H54 (cell line): ENCODE results near the gene MRPS34.

Source experiments
- DNase-seq: peaks from one replicate; pipeline ENCODE4 v3.0.0; 2011; ENCODE audit warnings: low spot score, mixed read lengths; ENCODE audit not compliant: insufficient read length
- FAIRE-seq: peaks from 3 replicates; lab custom pipeline; 2011; peaks lifted over from hg19 to GRCh38; lab: Jason Lieb, UNC
- POLR2A ChIP-seq: IDR thresholded peaks from 2 replicates; pipeline ENCODE4 v1.6.1; 2011; ENCODE audit warnings: low read depth, mild to moderate bottlenecking, low read length

Gene MRPS34

GRCh38 chr16:1772362-1772907, 499 bp downstream of the MRPS34 start, which contains the start of gene EME2:
Gene EME2 (plus strand): TSS chr16:1772810. CDS start chr16:1773228, 418 bp downstream.
- TF ChIP-seq POLR2A = no peak
- peak; percentile 53 for DNase-seq
- FAIRE-seq = no peak

DNA sequence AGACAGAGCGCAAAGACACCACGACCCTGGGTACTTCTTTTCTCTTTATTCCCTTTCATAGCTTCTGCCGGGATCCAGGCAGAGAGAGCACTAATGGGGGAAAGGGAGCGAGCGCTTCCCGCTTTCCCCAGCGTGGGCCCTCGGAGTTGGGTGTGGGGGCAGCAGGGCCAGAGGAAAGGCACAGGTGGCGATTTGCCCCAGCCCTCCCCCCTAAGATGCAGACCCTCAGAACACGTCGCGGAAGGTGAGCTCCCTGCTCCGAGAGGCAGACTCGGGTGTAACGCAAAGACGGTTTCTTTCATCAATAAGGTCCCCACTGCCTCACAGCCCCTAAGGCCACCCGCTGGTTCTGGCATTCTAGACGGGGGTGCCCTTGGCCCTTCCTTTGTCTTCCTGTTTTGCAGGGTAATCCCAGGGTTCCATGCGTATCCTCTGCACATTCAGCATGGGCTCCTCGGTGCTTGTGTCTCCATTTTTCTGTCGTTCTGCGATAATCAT, 1.0 kb downstream of the MRPS34 start:
- FAIRE-seq (no peak), DNase-seq (no peak)
- TF ChIP-seq POLR2A = no peak

DNA sequence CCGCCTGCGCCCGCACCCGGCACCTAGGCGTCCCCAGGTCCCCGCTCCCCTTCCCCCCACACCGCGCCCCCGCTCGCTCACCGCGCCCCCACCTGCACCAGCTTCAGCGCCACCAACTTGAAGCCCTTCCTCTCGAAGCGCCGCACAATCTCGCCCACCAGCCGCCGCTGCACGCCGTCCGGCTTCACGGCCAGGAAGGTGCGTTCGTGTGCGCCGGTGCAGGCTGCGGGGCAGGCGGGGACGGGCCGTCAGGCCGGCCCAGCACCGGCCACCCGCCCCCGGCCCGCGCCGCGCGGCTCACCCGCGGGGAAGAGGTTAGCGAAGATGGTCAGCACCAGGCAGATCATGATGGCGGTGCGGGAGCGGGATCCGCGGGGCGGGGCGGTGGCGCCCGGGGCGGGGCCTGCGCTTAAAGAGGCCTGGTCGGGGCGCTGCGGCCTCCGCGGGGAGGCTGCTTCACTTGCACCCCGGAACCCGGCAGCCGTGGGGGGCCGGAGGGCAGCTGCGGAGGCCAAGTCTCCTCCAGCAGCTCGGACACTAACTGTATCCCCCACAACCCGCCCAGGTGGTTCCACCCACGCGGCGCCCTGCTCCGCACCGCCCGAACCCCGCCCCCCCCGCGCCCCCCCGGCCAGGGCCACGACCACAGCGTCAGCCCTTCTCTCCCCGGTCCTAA, 1.6 kb downstream of the MRPS34 start, which contains the start of gene NME3:
NME3 (minus strand) TSS at position 356 of the 676 bp plus-strand sequence; CDS start at position 347, 9 bp downstream.
- no peak for DNase-seq
- no peak for TF ChIP-seq POLR2A
- FAIRE-seq = no peak

DNA sequence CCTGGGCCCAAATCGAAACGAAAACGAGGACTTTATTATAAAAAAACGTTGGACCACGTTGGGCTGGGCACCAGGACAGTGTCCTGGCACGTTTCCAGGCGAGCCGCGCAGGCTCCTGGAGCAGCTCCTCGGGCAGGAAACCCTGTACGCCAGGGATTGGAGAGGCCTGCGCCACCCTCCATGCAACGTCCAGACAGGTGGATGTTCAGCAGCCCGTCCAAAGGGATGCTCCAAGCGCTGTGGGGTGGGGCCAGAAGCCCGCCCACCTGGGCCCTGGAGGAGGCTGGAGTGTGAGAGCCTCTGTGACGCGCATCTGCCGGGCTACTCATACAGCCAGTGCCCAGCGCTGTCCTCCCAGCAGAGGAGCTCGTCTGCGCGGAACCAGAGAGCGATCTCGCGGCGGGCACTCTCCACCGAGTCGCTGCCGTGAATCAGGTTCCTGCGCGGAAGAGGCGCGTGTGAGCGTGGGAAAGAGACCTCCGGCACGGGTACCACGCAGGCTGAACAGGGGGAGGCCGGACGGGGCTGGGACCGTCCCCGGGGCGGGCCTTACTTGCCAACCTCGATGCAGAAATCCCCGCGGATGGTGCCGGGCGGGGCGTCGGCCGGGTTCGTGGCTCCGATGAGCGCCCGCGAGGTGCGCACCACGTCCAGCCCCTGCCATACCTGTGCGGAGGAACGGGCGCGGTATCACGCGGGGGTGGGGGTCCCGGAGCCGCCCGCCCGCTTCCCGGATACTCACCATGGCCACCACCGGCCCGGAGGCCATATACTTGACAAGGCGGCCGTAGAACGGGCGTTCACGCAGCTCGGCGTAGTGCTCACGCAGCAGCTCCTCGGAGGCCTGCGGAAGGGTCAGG, 2.4 kb downstream of the MRPS34 start:
- no peak for TF ChIP-seq POLR2A
- FAIRE-seq = no peak
- no peak for DNase-seq

DNA sequence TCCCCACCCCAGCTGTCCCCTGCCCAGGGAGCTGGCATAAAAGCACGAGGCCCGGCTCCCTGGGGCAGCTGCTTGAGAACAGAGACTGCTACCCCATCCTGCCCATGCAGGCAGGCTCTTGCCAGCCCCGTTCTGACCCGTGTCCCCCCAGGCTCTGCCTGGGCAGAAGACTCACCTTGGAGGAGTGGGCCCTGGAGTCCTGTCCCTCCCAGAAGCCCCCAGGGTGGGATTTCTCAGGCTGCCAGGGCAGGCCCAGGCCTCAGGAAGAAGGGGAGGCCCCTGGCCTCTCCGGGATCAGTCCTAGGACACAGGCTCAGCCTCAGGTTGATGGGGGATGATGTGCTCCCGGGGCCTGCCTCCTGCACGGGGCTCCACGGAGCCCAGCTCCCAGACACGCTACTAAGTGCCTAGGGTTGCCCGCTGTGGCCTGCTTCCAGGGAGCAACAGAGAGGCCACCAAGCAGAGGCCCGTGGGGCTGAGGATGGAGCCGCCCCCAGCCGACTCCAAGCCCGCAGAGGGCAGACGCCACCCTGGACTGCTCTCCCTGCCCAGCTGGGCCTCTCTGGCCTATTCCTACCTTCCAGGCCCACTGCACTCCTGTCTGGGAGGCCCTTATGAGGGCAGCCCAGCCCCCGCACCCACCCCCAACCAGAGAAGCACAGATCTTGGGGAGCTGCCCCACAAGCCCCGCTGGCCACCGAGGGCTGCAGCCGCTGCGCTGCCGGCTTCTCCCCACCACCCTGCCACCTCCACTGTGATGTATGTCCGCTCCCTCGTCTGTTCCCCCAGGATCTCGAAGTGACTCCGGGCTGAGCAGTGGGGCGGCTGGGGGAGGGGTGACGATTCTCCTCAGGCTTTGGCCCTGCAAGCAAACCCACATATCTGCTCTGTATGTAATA, 3.3 kb downstream of the MRPS34 start:
- no peak for TF ChIP-seq POLR2A
- no peak for FAIRE-seq
- no peak for DNase-seq

DNA sequence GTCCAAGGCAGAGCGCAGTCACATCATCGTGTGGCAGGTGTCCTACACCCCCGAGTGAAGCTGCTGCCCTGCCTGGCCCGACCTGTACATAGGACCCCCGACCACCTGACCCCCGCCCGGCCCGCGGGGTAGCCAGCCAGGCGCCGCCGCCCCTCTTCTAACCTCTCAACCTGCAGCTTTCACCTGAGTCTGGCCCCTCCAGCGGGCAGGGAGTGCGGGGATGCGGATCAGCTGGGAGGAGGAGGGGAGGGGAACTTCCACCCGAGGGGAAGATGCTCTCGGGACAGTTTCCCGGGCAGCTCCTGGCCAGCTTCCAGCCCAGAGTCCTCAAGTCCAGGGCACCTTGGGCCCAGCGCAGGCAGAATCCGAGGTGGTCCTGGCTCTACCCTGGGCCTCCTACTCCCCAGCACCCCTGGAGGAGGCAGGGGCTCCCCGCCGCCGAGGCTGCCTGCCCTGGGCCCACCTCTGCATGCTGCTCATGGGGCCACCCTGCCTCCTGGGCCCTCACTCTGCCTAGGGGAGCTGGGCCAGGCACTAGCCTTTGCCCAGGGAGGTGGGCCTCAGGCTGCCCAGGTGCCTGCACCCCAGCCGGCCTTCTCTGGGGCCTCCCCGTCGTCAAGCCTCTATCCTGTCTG, 4.0 kb downstream of the MRPS34 start:
- FAIRE-seq = no peak

DNA sequence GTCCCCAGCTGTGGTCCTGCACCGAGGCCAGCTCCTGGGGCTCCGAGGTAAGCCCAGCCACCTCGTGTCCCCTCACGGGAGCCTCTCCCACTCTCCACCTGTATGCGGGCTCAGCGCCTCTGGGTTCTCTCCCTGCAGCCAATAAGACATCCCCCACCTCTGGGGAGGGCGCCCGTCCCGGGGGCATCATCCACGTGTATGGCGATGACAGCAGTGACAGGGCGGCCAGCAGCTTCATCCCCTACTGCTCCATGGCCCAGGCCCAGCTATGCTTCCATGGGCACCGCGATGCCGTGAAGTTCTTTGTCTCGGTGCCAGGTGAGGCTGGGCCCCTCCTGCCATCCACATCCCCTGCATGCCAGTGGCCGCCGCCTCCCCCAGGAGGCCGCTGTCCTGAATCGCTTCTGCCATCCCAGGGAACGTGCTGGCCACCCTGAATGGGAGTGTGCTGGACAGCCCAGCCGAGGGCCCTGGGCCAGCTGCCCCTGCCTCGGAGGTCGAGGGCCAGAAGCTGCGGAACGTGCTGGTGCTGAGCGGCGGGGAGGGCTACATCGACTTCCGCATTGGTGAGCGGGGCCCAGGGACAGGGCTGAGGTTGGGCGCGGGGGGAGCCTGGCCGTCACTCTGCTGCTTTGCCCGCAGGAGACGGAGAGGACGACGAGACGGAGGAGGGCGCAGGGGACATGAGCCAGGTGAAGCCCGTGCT, 4.7 kb downstream of the MRPS34 start:
- no peak for DNase-seq
- no peak for TF ChIP-seq POLR2A
- no peak for FAIRE-seq

More for the DNA sequence above, 4.0 kb downstream of the MRPS34 start:
- DNase-seq = no peak
- no peak for TF ChIP-seq POLR2A

GRCh38 chr16:1767116-1767994, 5.6 kb downstream of the MRPS34 start:
- FAIRE-seq (no peak), DNase-seq (no peak)
- no peak for TF ChIP-seq POLR2A

GRCh38 chr16:1766701-1767100, 6.2 kb downstream of the MRPS34 start:
- FAIRE-seq (no peak), DNase-seq (no peak)
- TF ChIP-seq POLR2A = no peak

DNA sequence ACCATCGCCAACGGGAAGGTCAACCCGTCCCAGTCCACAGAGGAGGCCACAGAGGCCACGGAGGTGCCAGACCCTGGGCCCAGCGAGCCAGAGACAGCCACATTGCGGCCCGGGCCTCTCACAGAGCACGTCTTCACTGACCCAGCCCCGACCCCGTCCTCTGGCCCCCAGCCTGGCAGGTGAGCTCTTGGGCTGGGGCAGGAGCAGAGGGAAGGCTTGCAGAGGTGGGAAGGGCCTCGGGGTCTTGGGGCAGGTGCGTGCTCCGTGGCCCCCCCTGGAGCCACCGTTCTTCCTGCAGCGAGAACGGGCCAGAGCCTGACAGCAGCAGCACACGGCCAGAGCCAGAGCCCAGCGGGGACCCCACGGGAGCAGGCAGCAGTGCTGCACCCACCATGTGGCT, 6.7 kb downstream of the MRPS34 start:
- no peak for DNase-seq
- no peak for FAIRE-seq
- TF ChIP-seq POLR2A = no peak

DNA sequence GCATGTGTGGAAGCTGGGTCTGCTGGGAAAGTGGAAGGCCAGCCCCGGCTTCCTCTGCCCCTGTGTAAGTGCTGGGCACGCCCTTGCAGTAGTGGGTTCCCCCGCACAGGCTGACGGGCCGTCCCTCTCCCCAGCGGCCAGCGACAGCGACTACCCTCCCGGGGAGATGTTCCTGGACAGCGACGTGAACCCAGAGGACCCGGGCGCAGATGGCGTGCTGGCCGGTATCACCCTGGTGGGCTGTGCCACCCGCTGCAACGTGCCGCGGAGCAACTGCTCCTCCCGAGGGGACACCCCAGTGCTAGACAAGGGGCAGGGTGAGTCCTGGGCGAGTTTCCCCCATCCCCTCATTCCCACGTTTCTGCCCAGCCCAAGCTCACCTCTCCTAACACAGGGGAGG, 7.1 kb downstream of the MRPS34 start:
- FAIRE-seq (no peak), DNase-seq (no peak)
- no peak for TF ChIP-seq POLR2A
